ENCODE results near the gene COPZ1. TPM values are rescaled to one million over a fixed set of nuclear protein-coding genes. Genes with fewer than 3 reads are reported as not detected.

Gene COPZ1
- total RNA-seq, 3 donors from 2014 or later, result 84.0 to 115 (median 104) TPM

- Histone ChIP-seq H3K36me3 (ENCODE audit: low read depth) (no peaks in the 10 kb centered on the region), H3K9me3 (no peaks in the 10 kb centered on the region), H3K4me3 (no peak within 1 kb of the TSS), H3K4me1 (ENCODE audit: low read depth) (peaks cover 6% of the 10 kb centered on the region)
- ATAC-seq (no peak), DNase-seq (no peak)
- intact Hi-C loops (cut with DNase I, micrococcal nuclease), result loop anchor here (5.0 to 10.0 kb wide), 2 partner anchors 72 to 140 kb away; no protein-coding TSS in a partner anchor
- TF ChIP-seq, protein P1, sequence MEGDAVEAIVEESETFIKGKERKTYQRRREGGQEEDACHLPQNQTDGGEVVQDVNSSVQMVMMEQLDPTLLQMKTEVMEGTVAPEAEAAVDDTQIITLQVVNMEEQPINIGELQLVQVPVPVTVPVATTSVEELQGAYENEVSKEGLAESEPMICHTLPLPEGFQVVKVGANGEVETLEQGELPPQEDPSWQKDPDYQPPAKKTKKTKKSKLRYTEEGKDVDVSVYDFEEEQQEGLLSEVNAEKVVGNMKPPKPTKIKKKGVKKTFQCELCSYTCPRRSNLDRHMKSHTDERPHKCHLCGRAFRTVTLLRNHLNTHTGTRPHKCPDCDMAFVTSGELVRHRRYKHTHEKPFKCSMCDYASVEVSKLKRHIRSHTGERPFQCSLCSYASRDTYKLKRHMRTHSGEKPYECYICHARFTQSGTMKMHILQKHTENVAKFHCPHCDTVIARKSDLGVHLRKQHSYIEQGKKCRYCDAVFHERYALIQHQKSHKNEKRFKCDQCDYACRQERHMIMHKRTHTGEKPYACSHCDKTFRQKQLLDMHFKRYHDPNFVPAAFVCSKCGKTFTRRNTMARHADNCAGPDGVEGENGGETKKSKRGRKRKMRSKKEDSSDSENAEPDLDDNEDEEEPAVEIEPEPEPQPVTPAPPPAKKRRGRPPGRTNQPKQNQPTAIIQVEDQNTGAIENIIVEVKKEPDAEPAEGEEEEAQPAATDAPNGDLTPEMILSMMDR (IDR thresholded peaks at IDR 0.05), result no peak
Observed at GRCh38 chr12:54364413-54364812, 39.5 kb downstream of the COPZ1 start, which contains the start of gene GPR84. Gene GPR84 (minus strand): TSS chr12:54364486. CDS start chr12:54363851, 635 bp downstream.

DNA sequence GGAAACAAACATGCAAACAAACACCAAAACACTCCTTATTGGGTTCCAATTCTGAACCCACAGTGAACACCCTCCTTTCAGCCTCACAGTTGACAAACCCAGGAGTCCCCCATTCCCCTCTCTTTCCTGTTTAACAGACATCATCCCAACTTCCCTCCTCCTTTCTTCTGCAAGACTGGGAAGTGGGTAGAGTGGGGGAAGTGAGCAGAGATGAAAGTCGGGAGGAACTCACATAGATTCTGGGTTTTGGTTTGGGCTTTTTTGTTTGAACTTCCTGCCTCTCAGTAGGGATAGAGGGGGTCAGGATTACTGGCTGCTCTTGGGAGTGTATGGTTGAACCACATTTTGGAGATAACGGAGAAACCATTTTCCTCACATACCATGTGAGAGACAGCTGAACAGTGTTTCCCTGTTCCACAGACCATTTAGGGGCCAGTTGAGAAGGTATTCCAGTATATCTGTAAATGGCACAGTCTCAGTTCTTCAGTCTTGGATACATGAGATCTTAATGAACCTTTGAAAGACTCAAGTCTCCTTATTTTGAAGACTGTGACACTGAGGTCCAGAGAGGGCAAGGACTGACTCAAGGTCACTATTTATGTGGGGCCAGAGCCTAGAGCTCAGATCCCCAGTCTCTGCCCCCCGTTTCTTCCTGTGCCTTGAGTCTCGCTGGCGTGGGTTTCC, 43.2 kb downstream of the COPZ1 start:
- TF ChIP-seq, protein P1 (IDR thresholded peaks at IDR 0.05), result no peak
- ATAC-seq (no peak), DNase-seq (no peak)
- no peak overlapping the region for H3K4me3 ChIP-seq
- intact Hi-C loops (cut with DNase I, micrococcal nuclease), result loop anchor here in 1 of 2 donors (10.0 kb wide), 1 partner anchor 143 kb away; no protein-coding TSS in a partner anchor
- H3K4me1 ChIP-seq (ENCODE audit: low read depth), result peaks cover 16% of the 10 kb centered on the region
- no peaks in the 10 kb centered on the region for H3K9me3 ChIP-seq
- H3K36me3 ChIP-seq (ENCODE audit: low read depth), result no peaks in the 10 kb centered on the region

GRCh38 chr12:54368709-54369596, 44.0 kb downstream of the COPZ1 start:
- DNase-seq, result peak; percentile 90 to 93 (median 91)
- H3K4me3 ChIP-seq, result no peak overlapping the region
- intact Hi-C loops (cut with DNase I, micrococcal nuclease), result loop anchor here in 1 of 2 donors (10.0 kb wide), 1 partner anchor 144 kb away; no protein-coding TSS in a partner anchor

DNA sequence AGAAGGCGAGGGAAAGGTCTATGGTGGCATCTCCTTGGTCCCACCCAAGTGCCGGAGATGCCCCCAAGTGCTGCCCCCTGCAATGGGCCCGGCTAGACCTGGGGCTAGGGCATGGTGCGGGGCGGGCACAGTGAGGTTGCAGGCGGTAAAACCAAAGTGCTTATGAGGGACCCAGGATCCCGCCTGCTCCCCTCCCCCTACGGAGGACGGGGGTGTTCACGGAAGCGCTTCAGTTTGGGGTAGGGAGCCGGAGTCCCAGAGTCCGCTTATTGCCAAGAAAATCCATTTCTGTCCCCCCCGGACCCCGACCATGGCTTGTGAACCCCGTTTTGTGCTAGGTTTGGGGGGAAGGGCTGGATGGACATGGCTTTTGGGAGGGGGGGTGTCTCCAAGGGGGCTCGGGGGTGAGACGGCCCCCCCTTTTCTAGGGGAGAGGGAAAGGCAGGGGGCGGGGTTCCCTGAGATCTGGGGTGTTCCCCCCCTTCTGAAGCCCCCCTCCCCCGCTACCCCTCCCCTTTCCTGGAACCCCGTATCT, 44.7 kb downstream of the COPZ1 start:
- DNase-seq (no peak), ATAC-seq (no peak)
- no peaks in the 10 kb centered on the region for H3K9me3 ChIP-seq
- H3K4me1 ChIP-seq (ENCODE audit: low read depth), result peaks cover 16% of the 10 kb centered on the region
- intact Hi-C loops (cut with DNase I, micrococcal nuclease), result loop anchor here in 1 of 2 donors (10.0 kb wide), 1 partner anchor 145 kb away; no protein-coding TSS in a partner anchor
- H3K4me3 ChIP-seq, result no peak overlapping the region
- no peaks in the 10 kb centered on the region for H3K36me3 ChIP-seq (ENCODE audit: low read depth)
- TF ChIP-seq, protein P1 (IDR thresholded peaks at IDR 0.05), result no peak

More at GRCh38 chr12:54368709-54369596, 44.0 kb downstream of the COPZ1 start:
- Histone ChIP-seq H3K4me1 (ENCODE audit: low read depth) (peaks cover 16% of the 10 kb centered on the region), H3K36me3 (ENCODE audit: low read depth) (no peaks in the 10 kb centered on the region), H3K9me3 (no peaks in the 10 kb centered on the region)
- TF ChIP-seq, protein P1 (IDR thresholded peaks at IDR 0.05), result peak; percentile 76
- peak; percentile 81 for ATAC-seq

DNA sequence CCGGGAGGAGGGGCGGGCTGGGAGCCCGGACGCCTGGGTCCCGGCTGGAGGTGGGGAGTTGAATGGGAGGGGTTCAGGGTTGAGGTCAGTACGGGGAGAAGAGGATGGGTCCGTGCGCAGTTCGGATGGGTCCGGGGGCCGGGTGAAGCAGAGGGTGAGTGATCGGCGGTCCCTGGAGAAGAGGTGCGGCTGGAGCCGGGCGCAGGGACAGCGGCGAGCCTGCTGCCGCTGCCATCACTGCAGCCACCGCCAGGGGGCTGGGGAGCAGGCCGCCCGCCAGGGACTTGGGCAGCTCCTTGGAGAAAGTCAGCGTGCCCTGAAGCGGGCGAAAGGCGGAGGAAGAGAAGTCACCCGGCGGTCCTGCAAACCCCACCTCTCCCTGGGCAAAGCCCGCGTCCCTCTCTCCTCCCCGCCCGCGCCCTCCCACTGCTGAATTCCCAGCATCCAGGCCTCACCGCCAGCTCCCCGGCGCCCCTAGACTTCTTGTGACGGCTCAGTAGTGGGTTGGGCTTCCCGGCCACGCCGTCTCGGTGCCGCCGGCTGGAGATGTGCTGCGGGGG, 45.3 kb downstream of the COPZ1 start:
- intact Hi-C loops (cut with DNase I, micrococcal nuclease), result no loop called here
- Histone ChIP-seq H3K9me3 (no peaks in the 10 kb centered on the region), H3K36me3 (ENCODE audit: low read depth) (no peaks in the 10 kb centered on the region), H3K4me1 (ENCODE audit: low read depth) (peaks cover 16% of the 10 kb centered on the region), H3K4me3 (no peak overlapping the region)
- peak; percentile 74 to 87 (median 86) for DNase-seq
- TF ChIP-seq, protein P1 (IDR thresholded peaks at IDR 0.05), result peak; percentile 91
- ATAC-seq, result peak; percentile 89

Measured in mucosa of descending colon (tissue), 3 donors.